SU-DHL-6 (cell line): ENCODE measurements around the gene WDR18.

ENCODE experiments used
- H2AFZ ChIP-seq: fragments of 200-600 bp; sonication (generic); 2 replicates; pipeline ENCODE4 v1.6.1; 2014; ENCODE audit warnings: low read depth, mild to moderate bottlenecking, moderate library complexity, mixed read lengths, antibody characterized with exemption, low read length; ENCODE audit not compliant: severe bottlenecking
- H3F3A ChIP-seq: fragments of 200-600 bp; shearing (Covaris generic); 2 replicates; pipeline ENCODE4 v1.6.0; 2016; ENCODE audit warnings: antibody characterized with exemption, mild to moderate bottlenecking; ENCODE audit not compliant: insufficient read depth
- H3K27ac ChIP-seq: fragments of 200-600 bp; sonication (generic); 2 replicates; pipeline ENCODE4 v1.5.1; 2016; ENCODE audit warnings: low read depth, mild to moderate bottlenecking, low read length, moderate library complexity, mixed read lengths
- H3K27me3 ChIP-seq: fragments of 200-600 bp; sonication (generic), shearing (Covaris generic); 2 replicates; pipeline ENCODE4 v1.6.0; 2014; ENCODE audit warnings: mild to moderate bottlenecking, low read length
- H3K36me3 ChIP-seq: fragments of 200-600 bp; sonication (generic); 2 replicates; pipeline ENCODE4 v1.6.1; 2014; ENCODE audit warnings: mild to moderate bottlenecking, low read length, mixed read lengths
- H3K4me2 ChIP-seq: fragments of 300-600, 200-600 bp; shearing (Covaris generic), sonication (generic); 2 replicates; pipeline ENCODE4 v1.6.0; 2014; ENCODE audit warnings: low read length, low read depth, mild to moderate bottlenecking; ENCODE audit not compliant: poor library complexity, severe bottlenecking
- H3K4me3 ChIP-seq: fragments of 200-600 bp; sonication (generic); 2 replicates; pipeline ENCODE4 v1.5.1; 2014; ENCODE audit warnings: antibody characterized with exemption, low read length, mild to moderate bottlenecking, mixed read lengths; ENCODE audit not compliant: insufficient read depth, poor library complexity, severe bottlenecking
- H3K79me2 ChIP-seq: fragments of 200-600 bp; sonication (generic); 2 replicates; pipeline ENCODE4 v1.6.1; 2014; ENCODE audit warnings: mild to moderate bottlenecking, low read length, moderate library complexity; ENCODE audit not compliant: insufficient read depth
- H3K9ac ChIP-seq: fragments of 200-600 bp; sonication (generic); 2 replicates; pipeline ENCODE4 v1.7.0; 2014; ENCODE audit warnings: mild to moderate bottlenecking, low read length
- H3K9me2 ChIP-seq: fragments of 200-600 bp; sonication (generic); replicated peaks from 2 replicates; pipeline ENCODE4 v1.6.1; 2014; ENCODE audit warnings: low read length; ENCODE audit not compliant: insufficient read depth
- H3K9me3 ChIP-seq: fragments of 200-600 bp; sonication (generic); 2 replicates; pipeline ENCODE4 v1.6.1; 2014; ENCODE audit warnings: low read length, mixed read lengths; ENCODE audit not compliant: insufficient read depth
- H4K20me1 ChIP-seq: fragments of 200-600 bp; sonication (generic); 2 replicates; pipeline ENCODE4 v1.6.1; 2014; ENCODE audit warnings: low read depth, mild to moderate bottlenecking, antibody characterized with exemption, low read length, moderate library complexity, mixed read lengths
- CTCF ChIP-seq: fragments of 200-600 bp; sonication (generic); IDR thresholded peaks from one replicate; pipeline ENCODE4 v1.5.1; 2017; ENCODE audit warnings: antibody characterized with exemption, mild to moderate bottlenecking, low read length, moderate library complexity; ENCODE audit not compliant: insufficient read depth, poor library complexity, severe bottlenecking
- EZH2phosphoT487 ChIP-seq: fragments of 200-600 bp; sonication (generic), shearing (Covaris generic); conservative IDR thresholded peaks from 2 replicates; pipeline ENCODE4 v1.6.1; 2018; ENCODE audit warnings: mild to moderate bottlenecking, antibody characterized with exemption, low read length, moderate library complexity, mixed read lengths

The WDR18 gene

GRCh38 chr19:952049-952679 lies 32.0 kb upstream of the WDR18 start:
- Histone ChIP-seq H4K20me1 (no peaks in the 10 kb centered on the region), H3F3A (no peaks in the 10 kb centered on the region), H3K79me2 (no peaks in the 10 kb centered on the region), H3K36me3 (no peaks in the 10 kb centered on the region), H3K9me2 (no peaks in the 10 kb centered on the region), H2AFZ (no peak overlapping the region), H3K27me3 (no peaks in the 10 kb centered on the region), H3K9ac (no peak overlapping the region), H3K4me3 (no peak overlapping the region), H3K27ac (no peak overlapping the region), H3K4me2 (no peak overlapping the region), H3K9me3 (no peaks in the 10 kb centered on the region)
- TF ChIP-seq EZH2phosphoT487 (no peak), CTCF (no peak)

GRCh38 chr19:952680-953444 lies 31.3 kb upstream of the WDR18 start:
- no peaks in the 10 kb centered on the region for H3K27me3 ChIP-seq
- no peaks in the 10 kb centered on the region for H3F3A ChIP-seq
- no peaks in the 10 kb centered on the region for H3K79me2 ChIP-seq
- no peaks in the 10 kb centered on the region for H3K9me3 ChIP-seq
- no peak overlapping the region for H2AFZ ChIP-seq
- H3K4me3 ChIP-seq: no peak overlapping the region
- no peak overlapping the region for H3K4me2 ChIP-seq
- no peak overlapping the region for H3K27ac ChIP-seq
- no peak for TF ChIP-seq EZH2phosphoT487
- TF ChIP-seq CTCF: no peak
- no peak overlapping the region for H3K9ac ChIP-seq
- no peaks in the 10 kb centered on the region for H3K36me3 ChIP-seq
- H4K20me1 ChIP-seq: no peaks in the 10 kb centered on the region
- no peaks in the 10 kb centered on the region for H3K9me2 ChIP-seq

GRCh38 chr19:953445-954271 lies 30.5 kb upstream of the WDR18 start:
- no peak overlapping the region for H3K9ac ChIP-seq
- no peak overlapping the region for H3K4me2 ChIP-seq
- no peak overlapping the region for H3K27ac ChIP-seq

More at GRCh38 chr19:953445-954271, 30.5 kb upstream of the WDR18 start:
- no peaks in the 10 kb centered on the region for H3K27me3 ChIP-seq
- no peaks in the 10 kb centered on the region for H3F3A ChIP-seq
- no peak overlapping the region for H2AFZ ChIP-seq
- TF ChIP-seq EZH2phosphoT487 (no peak), CTCF (no peak)
- no peaks in the 10 kb centered on the region for H3K9me2 ChIP-seq
- no peaks in the 10 kb centered on the region for H3K36me3 ChIP-seq
- no peaks in the 10 kb centered on the region for H3K9me3 ChIP-seq
- H4K20me1 ChIP-seq: no peaks in the 10 kb centered on the region
- no peaks in the 10 kb centered on the region for H3K79me2 ChIP-seq
- H3K4me3 ChIP-seq: no peak overlapping the region
